ENCODE measurements around the gene SPRR2A.
"Not testable (repeated sequence)": the region's sequence is repeated elsewhere in the genome, so short reads cannot be mapped to it uniquely, and the experiment has no call there.

- not testable (repeated sequence) for TF ChIP-seq CTCF (IDR thresholded peaks at IDR 0.05; ENCODE audit: low read depth, low read length, poor library complexity, severe bottlenecking); EZH2phosphoT487 (IDR thresholded peaks at IDR 0.05; ENCODE audit: borderline replicate concordance, low read length)
Measured at GRCh38 chr1:153056111-153056510, 1.2 kb downstream of the SPRR2A start.

Data from DOHH2 (cell line).